Measurements from ENCODE around the gene KRTAP5-4. TPM values are rescaled to one million over a fixed set of nuclear protein-coding genes. Genes with fewer than 3 reads are reported as not detected.
"Not testable (repeated sequence)": the region's sequence is repeated elsewhere in the genome, so short reads cannot be mapped to it uniquely, and the experiment has no call there.

The KRTAP5-4 gene
- total and polyA plus RNA-seq, 7 donors = not detected

GRCh38 chr11:1608363-1608762 is 13.6 kb downstream of the KRTAP5-4 start, which contains the start of gene KRTAP5-3:
Gene KRTAP5-3 (minus strand): TSS chr11:1608463. CDS start chr11:1608385, 78 bp downstream.
- H3K27me3 ChIP-seq = peaks cover 0 to 51% (median 17%) of the 10 kb centered on the region in 3 donors
- intact Hi-C loops (cut with DNase I) = no loop called here
- no peaks in the 10 kb centered on the region for H3K4me1 ChIP-seq
- 54 to 71% methylated on average over 4 of the region's 4 CpGs for WGBS, 2 donors
- H3K9me3 ChIP-seq = no peaks in the 10 kb centered on the region
- no peak within 1 kb of the TSS for H3K4me3 ChIP-seq
- no peaks in the 10 kb centered on the region for H3K36me3 ChIP-seq
- DNase-seq = no peak
- H3K27ac ChIP-seq = no peak within 1 kb of the TSS
- TF ChIP-seq POLR2A (IDR thresholded peaks at IDR 0.05) (no peak), CTCF (IDR thresholded peaks at IDR 0.05) (no peak), EP300 (IDR thresholded peaks at IDR 0.05) (no peak), POLR2AphosphoS5 (IDR thresholded peaks at IDR 0.05) (no peak)

- 41 to 48% methylated on average over 5 of the region's 5 CpGs for WGBS, 2 donors
- H3K9me3 ChIP-seq; intact Hi-C loops (cut with DNase I); DNase-seq; H3K4me1 ChIP-seq; H3K27ac ChIP-seq; H3K4me3 ChIP-seq; H3K36me3 ChIP-seq: not testable (repeated sequence)
- peaks cover 0 to 51% (median 17%) of the 10 kb centered on the region in 3 donors for H3K27me3 ChIP-seq
Measured at GRCh38 chr11:1607901-1608300, 14.0 kb downstream of the KRTAP5-4 start.

GRCh38 chr11:1607156-1607845 is 14.6 kb downstream of the KRTAP5-4 start:
- H3K4me1 ChIP-seq; H3K27ac ChIP-seq; intact Hi-C loops (cut with DNase I); H3K4me3 ChIP-seq; DNase-seq; H3K9me3 ChIP-seq; H3K36me3 ChIP-seq: not testable (repeated sequence)
- peaks cover 0 to 50% (median 17%) of the 10 kb centered on the region in 3 donors for H3K27me3 ChIP-seq
- 55 to 83% methylated on average over 18 of the region's 18 CpGs for WGBS, 2 donors

- H3K4me1 ChIP-seq; H3K27ac ChIP-seq; H3K36me3 ChIP-seq; H3K4me3 ChIP-seq; intact Hi-C loops (cut with DNase I); H3K9me3 ChIP-seq: not testable (repeated sequence)
- 81 to 85% methylated on average over 13 of the region's 13 CpGs for WGBS, 2 donors
- peaks cover 0 to 51% (median 17%) of the 10 kb centered on the region in 3 donors for H3K27me3 ChIP-seq
- peak; percentile 17 for DNase-seq
Measured at GRCh38 chr11:1605923-1606322, 16.0 kb downstream of the KRTAP5-4 start.

GRCh38 chr11:1604711-1605110 is 17.2 kb downstream of the KRTAP5-4 start:
- no peaks in the 10 kb centered on the region for H3K4me1 ChIP-seq
- peaks cover 0 to 51% (median 17%) of the 10 kb centered on the region in 3 donors for H3K27me3 ChIP-seq
- no peaks in the 10 kb centered on the region for H3K9me3 ChIP-seq
- TF ChIP-seq POLR2AphosphoS5 (IDR thresholded peaks at IDR 0.05) = no peak
- no peak for TF ChIP-seq POLR2A (IDR thresholded peaks at IDR 0.05)
- TF ChIP-seq EP300 (IDR thresholded peaks at IDR 0.05) = no peak
- TF ChIP-seq CTCF (IDR thresholded peaks at IDR 0.05) = no peak
- no peak overlapping the region for H3K27ac ChIP-seq
- WGBS, 2 donors = 89 to 94% methylated on average over 7 of the region's 7 CpGs
- no peak overlapping the region for H3K4me3 ChIP-seq
- intact Hi-C loops (cut with DNase I) = no loop called here
- no peaks in the 10 kb centered on the region for H3K36me3 ChIP-seq
- DNase-seq = no peak

- no peak for TF ChIP-seq POLR2AphosphoS5 (IDR thresholded peaks at IDR 0.05)
- TF ChIP-seq POLR2A (IDR thresholded peaks at IDR 0.05) = no peak
- TF ChIP-seq CTCF (IDR thresholded peaks at IDR 0.05) = no peak
- TF ChIP-seq EP300 (IDR thresholded peaks at IDR 0.05) = no peak
- intact Hi-C loops (cut with DNase I) = no loop called here
- Histone ChIP-seq H3K4me1 (no peaks in the 10 kb centered on the region), H3K27me3 (peaks cover 0 to 46% (median 12%) of the 10 kb centered on the region in 3 donors), H3K4me3 (no peak overlapping the region), H3K36me3 (no peaks in the 10 kb centered on the region), H3K9me3 (no peaks in the 10 kb centered on the region), H3K27ac (no peak overlapping the region)
- DNase-seq = peak; percentile 43
- WGBS, 2 donors = 92 to 95% methylated on average over 11 of the region's 11 CpGs
Measured at GRCh38 chr11:1604181-1604580, 17.8 kb downstream of the KRTAP5-4 start.
